HG03139 (cell line): ENCODE measurements around the gene CLDN14.
"Not testable (repeated sequence)": the region's sequence is repeated elsewhere in the genome, so short reads cannot be mapped to it uniquely, and the experiment has no call there.

Source experiments
- ATAC-seq: cut with Tn5 transposase; IDR thresholded peaks from one replicate; pipeline ENCODE4 v1.9.1; 2021; ENCODE audit not compliant: unreplicated experiment

Gene CLDN14

DNA sequence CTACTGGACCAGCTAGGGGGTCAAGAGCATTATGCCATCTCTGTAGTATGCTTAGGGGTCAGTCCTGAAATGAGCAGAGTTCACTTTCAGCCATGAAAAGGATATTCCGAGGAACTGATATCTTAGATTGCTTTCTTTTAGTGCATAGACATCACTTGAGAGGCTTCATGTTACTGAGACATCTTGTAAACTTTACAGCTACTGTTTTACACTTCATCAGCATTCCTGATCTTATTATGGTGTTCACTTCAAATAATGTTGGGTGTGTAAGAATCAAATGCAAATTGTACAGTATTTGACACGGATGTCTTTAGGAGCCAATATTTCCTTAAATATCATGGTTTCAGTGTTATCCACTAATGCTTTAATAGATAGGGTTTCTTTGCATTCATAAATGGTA, 22.4 kb upstream of the CLDN14 start:
- ATAC-seq: no peak

DNA sequence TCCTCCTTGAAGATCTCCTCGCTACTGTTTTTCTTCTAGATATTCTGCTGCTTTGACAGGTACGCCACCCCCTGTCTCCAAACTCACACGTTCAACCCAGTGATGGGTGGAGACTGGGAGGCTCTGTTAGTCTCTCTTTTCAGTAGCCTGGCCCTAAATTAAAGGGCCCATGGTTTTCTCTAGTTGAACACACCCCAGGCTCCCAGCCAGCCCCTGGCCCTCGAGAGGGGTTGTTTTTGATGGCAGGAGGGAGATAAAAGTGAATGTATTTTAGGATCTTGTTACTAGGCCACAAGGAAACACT, 21.6 kb upstream of the CLDN14 start:
- no peak for ATAC-seq

DNA sequence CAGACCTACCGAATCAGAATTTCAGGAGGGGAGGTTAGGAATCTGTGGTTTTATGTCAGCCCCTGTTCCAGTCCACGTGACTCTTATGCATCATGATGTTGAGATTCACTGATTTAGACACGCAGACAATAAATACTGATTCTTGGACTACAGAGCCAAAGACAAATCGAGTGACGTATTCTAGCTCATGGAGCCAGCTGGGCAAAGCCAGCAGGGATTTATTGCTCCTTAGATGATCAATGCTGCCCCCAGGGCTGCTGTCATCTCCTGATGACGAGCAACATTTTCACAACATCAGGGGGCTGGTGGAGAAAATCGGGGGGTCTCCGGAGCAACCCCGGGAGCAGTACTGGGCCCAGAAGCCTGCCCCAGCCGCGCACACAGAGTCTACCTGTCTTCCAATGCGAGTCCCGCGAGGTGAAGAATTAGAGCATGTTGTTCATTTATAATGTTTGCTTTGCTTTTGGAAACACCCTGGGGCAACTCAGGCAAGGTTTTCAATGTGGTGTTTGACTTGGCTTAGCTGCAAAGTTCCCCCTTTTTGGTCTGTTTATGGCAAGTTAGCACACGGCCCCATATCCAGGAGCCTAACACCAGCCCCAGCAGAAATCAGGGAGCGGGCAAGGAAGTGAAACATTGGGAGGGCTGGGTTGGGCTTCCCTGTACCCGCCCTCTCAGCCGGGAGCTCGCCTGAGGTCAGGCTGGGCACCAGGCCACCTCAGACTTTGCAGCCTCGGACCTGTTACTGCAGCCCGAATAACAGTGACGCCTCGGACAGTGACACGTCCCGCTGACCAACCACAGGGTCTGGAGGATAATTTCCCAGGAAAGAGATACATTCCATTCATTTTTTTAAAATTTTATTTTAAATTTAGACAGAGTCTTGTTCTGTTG, 19.9 kb upstream of the CLDN14 start:
- ATAC-seq: no peak

DNA sequence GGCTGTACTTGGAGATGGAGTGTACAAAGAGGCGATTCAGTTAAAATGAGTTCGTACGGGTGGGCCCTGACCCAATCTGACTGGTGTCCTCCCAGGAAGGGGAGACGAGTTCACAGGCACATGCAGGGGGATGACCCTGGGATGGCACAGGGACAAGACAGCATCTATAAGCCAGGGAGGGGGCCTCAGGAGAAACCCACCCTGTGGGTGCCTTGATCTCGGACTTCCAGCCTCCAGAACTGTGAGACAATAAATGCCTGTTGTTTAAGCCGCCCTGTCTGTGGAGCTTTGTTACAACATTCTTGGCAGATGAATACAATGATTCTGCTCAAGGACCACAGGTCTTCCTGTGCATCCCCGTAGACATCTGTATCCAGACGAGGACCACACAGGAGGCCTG, 14.6 kb upstream of the CLDN14 start:
- ATAC-seq: no peak

DNA sequence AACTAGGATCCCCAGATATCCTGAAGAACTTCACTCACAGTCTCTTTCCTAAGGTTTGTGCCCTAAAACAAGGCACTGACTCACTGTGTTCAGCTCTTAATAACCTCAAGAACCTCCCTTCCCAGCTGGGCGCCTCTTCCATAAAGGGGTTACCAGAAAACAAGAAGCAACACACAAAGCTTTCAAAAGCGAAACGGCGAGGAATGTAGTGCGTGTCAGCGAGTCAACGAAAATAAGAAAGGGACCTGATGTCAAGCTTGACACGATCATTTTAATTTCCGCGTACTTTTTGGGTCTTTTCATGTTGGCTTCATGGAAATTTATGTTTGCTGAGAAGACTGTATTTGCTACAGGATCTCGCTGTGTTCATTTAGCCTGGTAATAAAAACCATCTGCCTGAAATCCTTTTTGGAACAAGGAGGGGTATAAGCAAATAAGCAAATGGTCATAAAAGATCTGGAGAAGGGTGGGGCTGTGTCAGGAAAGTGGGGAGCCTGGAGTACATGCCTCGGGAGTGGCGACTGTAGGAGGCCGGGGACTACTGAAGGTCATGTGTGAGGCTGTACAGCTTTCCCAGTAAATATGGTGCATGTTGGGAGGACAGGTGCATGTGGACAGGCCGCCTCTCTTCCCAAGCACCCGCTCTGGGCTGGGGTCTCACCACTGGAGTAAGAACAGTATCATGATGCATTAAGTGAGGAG, 11.4 kb upstream of the CLDN14 start:
- no peak for ATAC-seq

DNA sequence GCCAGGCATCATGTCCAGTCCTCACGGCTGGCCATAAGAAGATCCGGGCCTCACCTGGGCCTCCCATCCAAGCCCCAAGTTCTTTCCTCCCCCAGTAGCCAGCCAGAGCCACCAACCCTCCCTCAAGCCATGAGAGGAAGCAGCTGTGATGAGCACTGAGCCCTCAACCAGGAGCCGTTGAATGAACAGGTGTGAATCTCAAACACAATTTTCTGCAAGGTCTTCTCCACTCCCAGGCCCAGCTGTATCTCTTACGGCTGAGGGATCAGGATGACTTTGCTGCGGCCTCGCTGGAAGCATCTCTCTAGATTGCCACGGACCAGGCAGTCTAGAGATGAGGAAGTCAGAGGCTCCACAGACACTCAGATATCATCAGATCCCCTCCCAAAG, 9.8 kb upstream of the CLDN14 start:
- ATAC-seq: no peak

DNA sequence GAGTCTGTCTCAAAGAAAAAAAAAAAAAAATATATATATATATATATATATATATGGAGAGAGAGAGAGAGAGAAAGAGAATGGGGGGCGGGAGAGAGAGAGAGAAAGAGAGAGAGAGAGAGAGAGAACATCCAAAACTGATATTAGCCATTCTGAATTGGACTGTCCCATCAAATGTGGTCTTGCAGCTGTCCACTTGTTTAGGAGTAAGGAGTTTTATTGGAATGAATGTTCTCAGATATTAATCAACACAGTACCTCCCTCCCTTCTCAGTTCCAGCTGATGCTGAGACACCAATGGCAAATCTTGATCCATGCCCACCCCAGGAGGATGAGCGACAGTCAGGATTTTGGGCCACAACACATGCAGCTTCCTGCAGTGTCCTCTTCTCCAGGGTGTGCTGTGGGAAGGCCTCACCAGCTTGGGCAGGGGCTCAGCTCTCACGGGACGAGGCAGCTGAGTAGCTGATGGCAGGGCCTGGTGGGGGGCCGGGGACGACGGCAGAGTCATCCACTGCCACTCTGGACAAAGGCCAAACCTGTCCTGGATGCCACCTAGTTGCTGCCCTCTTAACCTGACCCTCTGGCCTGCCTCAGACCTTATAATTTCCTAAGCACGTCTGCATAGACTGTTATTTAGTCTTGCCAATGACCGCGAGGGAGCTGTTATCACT, 9.3 kb upstream of the CLDN14 start:
- no peak for ATAC-seq

DNA sequence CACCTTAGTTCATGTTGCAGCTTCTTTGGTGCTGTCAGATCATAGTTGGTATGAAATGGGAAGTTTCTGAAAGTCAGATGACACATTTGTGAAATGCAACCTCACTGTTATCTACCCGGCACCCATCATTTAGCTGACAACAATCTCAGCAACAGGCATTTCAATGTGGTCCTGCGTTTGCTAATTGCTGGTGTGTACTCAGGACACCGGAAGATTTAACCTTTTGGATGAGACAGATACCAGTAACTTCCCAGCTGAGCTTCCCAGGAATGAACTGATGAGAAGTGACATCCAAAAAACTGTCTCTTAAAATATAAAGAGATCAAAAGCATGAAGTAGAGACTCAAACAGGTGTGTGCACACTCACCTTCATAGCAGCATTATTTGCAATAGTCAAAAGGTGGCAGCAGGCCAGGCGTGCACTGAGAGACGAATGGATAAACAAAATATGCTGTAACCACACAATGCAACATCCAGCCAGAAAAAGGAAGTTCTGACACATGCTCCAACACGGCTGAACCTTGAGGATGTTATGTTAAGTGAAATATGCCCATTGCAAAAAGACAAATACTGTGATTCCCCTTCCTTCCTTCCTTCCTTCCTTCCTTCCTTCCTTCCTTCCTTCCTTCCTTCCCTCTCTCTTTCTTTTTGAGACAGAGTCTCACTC, 7.9 kb upstream of the CLDN14 start:
- ATAC-seq: no peak

DNA sequence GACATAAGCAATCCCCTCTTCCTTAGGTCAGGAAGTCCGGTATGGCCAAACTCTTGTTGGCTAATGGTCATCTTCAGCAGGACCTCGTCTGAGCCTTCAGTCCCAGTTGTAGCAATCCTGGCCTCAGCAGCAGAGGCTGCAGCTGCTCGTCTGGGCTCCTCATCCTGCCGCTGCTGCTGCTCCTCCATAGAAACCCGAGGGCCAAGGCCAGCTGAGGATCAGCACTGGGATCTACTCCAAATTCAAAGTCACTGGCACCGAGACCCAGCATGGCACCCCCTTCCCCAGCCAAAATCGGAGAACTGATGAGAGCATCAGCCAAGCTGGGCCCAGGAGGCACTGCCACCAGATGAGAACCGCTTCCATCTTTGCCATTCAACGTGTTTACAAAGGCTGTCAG, 6.3 kb upstream of the CLDN14 start:
- ATAC-seq: no peak

DNA sequence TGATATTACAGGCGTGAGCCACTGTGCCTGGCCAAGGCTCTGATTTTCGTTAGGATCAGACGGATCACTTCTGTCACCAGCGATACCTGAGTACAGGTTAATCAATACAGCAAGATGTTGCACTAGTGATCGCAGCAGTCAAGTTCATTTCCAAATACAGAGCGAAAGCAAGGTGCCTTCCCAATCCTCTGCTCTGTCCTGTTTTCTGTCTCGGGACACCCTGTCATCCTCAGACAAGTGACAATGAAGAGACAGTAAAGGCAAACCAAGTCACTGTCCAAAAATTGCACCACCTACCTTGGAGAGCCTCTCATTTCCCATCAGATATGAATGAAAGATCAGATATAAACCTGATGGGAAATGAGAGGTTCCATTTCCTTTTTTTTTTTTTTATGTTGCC, 5.6 kb upstream of the CLDN14 start:
- ATAC-seq: no peak

DNA sequence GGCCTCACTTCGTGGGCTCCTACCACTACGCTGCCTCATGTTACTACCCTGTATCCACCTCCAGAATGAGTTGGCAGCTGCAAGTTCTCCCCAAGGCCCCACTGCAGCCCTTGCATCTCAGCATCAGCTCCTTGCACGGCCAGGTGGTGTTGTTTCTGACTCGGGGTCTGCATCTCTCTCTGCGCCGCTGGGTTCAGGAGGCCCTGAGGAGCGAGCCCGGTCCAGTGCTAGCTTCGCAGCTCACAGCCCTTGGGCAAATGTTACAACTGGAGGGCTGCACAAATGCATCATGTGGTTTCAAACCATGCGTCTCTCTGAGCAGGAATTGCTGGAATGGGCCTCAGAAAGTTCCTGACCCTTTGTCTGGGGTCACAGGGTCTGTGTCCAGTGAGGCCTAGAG, 3.2 kb upstream of the CLDN14 start:
- ATAC-seq: no peak

DNA sequence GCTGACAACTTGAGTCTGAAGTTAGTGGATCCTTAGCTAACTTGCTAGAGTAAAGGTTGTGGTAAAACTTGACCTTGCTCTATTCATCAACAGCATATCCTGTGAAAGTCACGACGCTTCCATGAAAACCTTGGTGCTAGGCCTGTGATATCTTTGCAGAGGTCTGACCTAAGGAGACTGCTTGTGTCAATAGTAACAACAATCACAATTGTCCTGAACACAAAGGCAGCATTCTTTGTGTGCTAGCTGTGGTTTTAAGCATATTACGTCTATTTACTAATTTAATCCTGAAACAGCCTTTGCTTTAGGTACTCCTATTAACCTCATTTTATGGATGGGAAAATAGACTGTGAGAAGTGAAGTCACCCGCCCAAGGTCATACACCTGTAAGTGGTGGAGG, 2.8 kb upstream of the CLDN14 start:
- no peak for ATAC-seq

DNA sequence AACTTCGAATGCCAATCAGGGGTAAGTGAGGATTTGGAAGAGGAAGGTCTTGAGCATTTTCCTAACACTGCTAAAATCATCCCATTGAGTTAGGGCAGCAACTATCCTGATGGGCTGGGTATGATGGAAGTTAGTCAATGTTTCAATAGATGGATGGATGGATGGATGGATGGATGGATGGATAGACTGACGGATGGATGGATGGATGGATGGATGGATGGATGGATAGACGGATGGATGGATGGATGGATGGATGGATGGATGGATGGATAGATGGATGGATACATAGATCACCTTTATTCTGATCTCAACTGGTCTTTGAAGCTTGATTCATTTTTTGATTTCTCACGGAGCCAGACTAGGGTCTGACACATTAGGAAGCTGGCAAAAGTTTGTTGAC, 2.3 kb upstream of the CLDN14 start:
- no peak for ATAC-seq

DNA sequence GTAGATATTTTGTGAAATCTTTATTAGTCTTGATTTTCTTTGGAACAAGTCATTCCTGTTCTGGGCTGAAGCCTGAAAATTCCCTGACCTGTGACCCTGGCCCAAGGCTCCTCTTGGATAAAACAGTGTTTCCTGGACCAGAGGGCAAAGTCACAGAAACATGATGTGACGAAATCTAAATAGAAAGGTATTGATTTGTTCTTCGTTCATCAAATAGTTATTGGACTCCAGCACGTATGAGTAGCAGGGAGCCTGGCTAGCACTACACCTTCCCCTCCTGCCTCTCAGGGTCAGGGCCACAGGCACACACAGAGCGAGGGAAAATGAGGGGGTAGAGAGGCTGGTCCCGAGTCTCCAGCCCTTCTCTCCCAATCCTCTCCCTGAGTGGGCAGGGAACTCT, 1.7 kb upstream of the CLDN14 start:
- ATAC-seq: no peak

DNA sequence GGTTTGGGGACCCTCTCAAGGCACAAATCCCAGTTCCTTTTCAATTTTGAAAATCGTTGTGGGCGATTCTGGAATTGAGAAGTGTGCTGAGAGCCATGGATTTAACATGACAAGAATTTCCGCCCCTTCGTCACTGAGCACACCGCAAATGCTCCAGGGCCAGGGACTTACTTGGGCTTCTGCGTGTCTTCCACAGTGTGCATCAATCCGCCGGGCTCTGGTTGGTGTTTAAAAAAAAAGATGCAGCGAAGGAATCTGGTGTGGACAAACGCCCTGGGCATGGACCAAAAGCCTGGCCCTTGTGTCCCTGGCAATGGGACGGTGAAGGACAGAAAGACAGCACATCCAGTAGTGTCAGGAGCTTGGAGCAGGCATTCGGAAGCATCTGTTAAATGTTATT, 696 bp upstream of the CLDN14 start:
- no peak for ATAC-seq

DNA sequence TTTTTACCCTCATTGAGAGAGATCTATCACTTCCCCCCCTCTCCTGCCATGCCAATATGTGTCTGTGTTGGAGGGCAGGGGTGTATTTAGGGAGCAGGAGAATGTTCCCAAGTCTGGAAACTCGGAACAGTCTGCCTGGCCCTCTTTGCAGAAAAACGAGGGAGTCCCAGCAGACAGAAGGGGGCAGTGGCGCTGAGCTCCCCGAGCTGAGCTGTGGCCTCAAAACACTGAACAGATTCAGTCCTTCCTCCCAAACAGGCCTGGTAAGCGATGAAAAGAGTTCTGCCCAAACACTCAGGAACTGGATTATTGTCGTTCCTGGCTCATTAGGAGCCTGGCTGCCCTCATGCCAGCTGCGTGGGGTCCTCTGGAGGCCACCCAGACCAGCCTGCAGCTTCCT, 981 bp downstream of the CLDN14 start:
- no peak for ATAC-seq

DNA sequence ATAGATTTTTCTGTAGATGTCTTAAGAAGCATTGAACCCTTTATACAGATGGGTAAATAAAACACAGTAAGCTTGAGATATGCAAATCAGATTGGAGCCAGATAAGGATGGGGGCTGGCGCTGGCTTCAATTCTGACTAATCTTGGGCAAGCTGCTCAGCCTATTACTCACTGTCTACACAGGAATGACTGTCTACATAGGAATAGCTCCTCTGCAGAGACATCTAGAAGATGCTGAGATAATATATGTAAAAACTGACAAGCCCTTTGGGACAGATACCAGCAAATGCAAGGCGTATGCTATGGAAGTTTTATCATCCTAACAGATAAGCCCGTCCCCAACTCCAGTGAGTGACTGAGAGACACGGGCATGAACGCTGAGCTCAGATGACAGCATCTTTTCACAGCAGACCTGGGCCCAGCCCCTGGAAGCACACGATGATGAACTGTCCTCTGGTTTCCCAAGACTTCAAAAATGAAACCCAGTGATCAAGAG, 1.7 kb downstream of the CLDN14 start:
- ATAC-seq: no peak

DNA sequence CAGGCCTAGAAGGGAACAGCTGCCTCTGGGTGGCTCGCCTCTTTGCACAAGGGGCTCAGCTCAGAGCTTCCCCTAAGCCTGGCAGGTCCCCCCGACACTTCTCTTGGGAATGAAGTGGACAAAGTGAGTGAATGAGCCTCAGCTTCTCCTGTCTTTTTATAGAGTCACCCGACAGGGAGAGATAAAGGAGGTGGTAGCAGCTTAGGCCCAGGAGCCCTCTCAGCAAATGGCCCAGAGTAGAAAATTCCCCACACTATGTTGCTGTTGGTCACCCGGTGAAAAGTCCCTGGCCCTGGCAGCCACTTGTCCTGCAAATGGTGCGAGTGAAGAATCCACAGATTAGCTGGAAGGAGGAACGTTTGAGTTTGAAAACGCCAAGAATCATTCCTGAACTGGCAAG, 2.4 kb downstream of the CLDN14 start:
- ATAC-seq: no peak

DNA sequence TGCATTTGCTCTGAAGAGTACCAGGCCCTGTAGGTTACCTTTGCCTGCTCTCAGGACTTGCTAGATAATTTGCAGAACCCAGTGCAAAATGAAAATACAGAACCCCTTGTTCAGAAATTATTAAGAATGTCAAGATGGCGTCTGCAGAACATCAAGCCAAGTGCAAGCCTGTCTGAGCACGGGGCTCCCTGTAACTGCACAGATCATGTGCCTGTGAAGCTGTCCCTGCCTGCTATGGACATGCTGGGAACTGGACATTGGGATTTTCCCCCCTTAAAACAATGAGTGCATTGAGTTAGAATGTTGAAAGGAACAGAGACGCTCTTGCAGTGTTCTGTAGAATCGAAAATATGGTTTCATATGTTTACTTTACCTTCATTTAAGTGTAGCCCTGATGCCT, 2.9 kb downstream of the CLDN14 start:
- no peak for ATAC-seq

DNA sequence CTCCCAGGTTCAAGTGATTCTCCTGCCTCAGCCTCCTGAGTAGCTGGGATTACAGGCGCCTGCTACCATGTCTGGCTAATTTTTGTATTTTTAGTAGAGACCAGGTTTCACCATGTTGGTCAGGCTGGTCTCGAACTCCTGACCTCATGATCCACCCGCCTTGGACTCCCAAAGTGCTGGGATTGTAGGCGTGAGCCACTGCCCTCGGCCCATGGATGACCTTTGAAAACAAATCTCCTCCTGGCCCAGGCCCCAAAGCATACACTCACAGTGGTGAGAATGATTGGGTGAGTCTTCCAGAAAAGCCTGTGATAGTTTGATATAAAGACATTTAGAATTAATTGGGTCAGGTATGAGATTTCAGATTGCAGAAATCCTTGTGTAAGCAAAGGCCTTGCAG, 3.4 kb downstream of the CLDN14 start:
- not testable (repeated sequence) for ATAC-seq

DNA sequence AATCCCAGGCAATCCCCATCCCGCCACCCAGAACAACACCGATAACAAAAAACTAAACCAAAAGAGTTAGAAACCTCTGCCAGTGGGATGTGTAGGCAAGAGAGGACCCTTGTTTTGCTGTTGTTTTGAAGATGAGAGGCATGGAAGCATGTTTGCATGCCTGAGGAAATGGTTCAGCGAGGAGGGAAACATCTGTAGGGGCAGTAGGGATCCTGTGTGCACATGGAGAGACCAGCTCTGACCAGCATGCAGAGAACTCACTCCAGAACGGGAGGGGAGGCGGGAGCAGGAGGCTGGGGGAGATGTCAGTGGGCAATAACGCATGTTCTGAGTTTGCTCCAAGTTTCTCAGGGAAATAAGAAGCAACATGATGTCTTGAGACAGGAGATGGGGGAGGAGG, 5.3 kb downstream of the CLDN14 start:
- ATAC-seq: no peak

DNA sequence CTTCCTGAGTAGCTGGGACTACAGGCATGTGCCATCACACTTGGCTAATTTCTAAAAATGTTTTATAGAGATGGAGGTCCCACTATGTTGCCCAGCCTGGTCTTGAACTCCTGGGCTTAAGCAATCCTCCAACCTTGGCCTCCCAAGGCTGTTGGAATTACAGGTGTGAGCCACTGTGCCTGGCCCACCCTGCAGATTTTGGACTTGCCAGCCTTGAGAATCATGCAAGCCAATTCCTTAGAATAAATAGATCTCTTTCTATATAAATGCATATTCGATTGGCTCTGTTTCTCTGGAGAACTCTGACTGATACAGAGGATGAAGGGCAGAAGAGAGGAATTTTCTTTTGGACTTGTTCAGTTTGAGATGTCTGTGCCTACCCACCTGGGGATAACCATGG, 6.7 kb downstream of the CLDN14 start:
- no peak for ATAC-seq
